ENCODE measurements around the gene TP73.

The TP73 gene

GRCh38 chr1:3785456-3786157 is 133.3 kb downstream of the TP73 start:
- DNase-seq, result no peak
